ENCODE results near the gene NLGN3. TPM values are rescaled to one million over a fixed set of nuclear protein-coding genes. Genes with fewer than 3 reads are reported as not detected.

NLGN3 gene
- polyA plus RNA-seq, 3 donors: 0.05 to 0.80 TPM; not detected in 1

DNA sequence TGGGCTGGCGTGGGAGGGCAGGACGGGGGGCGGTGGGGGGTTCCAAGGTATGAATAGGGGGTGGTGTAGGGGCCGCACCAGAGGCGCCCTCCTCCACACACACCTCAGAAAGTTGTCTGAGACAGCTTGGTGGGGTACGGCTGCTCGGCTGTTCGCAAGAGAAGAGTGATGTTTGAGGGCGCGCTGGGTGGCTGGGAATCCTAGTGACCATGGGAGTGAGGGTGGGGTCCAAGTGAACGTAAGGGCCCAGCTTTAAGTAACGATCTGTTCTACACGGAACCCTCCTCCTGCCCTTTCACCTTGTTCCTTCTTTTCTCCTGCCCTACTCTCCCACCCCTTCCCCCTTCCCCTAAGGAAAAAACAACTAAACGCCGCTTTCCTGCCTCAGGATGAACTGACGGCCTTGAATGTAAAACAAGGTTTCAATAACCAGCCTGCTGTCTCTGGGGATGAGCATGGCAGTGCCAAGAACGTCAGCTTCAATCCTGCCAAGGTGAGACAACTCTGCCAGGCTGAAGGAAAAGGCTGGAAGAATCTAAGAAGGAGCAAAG is 25.6 kb upstream of the NLGN3 start:
- 0% methylated on average over 3 of the region's 17 CpGs for WGBS (ENCODE audit: insufficient coverage)
- Histone ChIP-seq H3K4me3 (replicated peaks in 1 of 3; ENCODE audit: low read depth in 2 of 3, low read length in 3 of 3) (peak overlapping the region; percentile 81 to 89 (median 86)), H3K4me1 (ENCODE audit: control insufficient read depth in 1 of 2, insufficient read depth in 2 of 2, low read length in 2 of 2) (peaks cover 18 to 19% of the 10 kb centered on the region in 2 donors), H3K79me2 (ENCODE audit: insufficient read depth, low read length) (peaks cover 5% of the 10 kb centered on the region), H3K27me3 (ENCODE audit: control insufficient read depth in 2 of 2, insufficient read depth in 2 of 2, low read length in 2 of 2) (no peaks in the 10 kb centered on the region), H4K20me1 (ENCODE audit: insufficient read depth, low read length) (no peaks in the 10 kb centered on the region), H3K4me2 (replicated peaks; ENCODE audit: extremely low read depth, low read length, poor library complexity, severe bottlenecking) (peak overlapping the region; percentile 68), H3K36me3 (replicated peaks in 1 of 2; ENCODE audit: control insufficient read depth in 1 of 2, insufficient read depth in 2 of 2, low read length in 2 of 2) (peaks cover 31 to 42% of the 10 kb centered on the region in 2 donors), H3K9me3 (replicated peaks in 1 of 2; ENCODE audit: control insufficient read depth in 1 of 2, insufficient read depth in 1 of 2, low read length in 2 of 2) (no peaks in the 10 kb centered on the region), H2AFZ (ENCODE audit: insufficient read depth, low read depth, low read length, poor library complexity, severe bottlenecking) (peak overlapping the region; percentile 76), H3K9ac (ENCODE audit: insufficient read depth, low read length, poor library complexity, severe bottlenecking) (peak overlapping the region; percentile 90), H3K27ac (ENCODE audit: low read depth in 1 of 2, low read length in 2 of 2) (peak overlapping the region; percentile 79 to 86)
- no peak for DNase-seq
- peaks cover 0 to 4% (median 0%) of the 10 kb centered on the region in 3 donors for H3K27me3 Mint-ChIP-seq (ENCODE audit: low read depth in 3 of 3)
- peaks cover 27 to 35% of the 10 kb centered on the region in 2 donors for H3K36me3 Mint-ChIP-seq
- intact Hi-C loops (cut with micrococcal nuclease): loop anchor here in 1 of 2 donors (2.0 to 5.0 kb wide), 2 partner anchors 16 to 63 kb away; no protein-coding TSS in a partner anchor
- TF ChIP-seq, protein P1, sequence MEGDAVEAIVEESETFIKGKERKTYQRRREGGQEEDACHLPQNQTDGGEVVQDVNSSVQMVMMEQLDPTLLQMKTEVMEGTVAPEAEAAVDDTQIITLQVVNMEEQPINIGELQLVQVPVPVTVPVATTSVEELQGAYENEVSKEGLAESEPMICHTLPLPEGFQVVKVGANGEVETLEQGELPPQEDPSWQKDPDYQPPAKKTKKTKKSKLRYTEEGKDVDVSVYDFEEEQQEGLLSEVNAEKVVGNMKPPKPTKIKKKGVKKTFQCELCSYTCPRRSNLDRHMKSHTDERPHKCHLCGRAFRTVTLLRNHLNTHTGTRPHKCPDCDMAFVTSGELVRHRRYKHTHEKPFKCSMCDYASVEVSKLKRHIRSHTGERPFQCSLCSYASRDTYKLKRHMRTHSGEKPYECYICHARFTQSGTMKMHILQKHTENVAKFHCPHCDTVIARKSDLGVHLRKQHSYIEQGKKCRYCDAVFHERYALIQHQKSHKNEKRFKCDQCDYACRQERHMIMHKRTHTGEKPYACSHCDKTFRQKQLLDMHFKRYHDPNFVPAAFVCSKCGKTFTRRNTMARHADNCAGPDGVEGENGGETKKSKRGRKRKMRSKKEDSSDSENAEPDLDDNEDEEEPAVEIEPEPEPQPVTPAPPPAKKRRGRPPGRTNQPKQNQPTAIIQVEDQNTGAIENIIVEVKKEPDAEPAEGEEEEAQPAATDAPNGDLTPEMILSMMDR (IDR thresholded peaks at IDR 0.05): no peak
- peaks cover 14% of the 10 kb centered on the region for H3K4me1 Mint-ChIP-seq
- H3K4me3 Mint-ChIP-seq: peak overlapping the region; percentile 79 to 86
- peak overlapping the region; percentile 40 to 96 (median 89) for H3K27ac Mint-ChIP-seq
- H3K9me3 Mint-ChIP-seq: peaks cover 0 to 5% (median 2%) of the 10 kb centered on the region in 7 donors

DNA sequence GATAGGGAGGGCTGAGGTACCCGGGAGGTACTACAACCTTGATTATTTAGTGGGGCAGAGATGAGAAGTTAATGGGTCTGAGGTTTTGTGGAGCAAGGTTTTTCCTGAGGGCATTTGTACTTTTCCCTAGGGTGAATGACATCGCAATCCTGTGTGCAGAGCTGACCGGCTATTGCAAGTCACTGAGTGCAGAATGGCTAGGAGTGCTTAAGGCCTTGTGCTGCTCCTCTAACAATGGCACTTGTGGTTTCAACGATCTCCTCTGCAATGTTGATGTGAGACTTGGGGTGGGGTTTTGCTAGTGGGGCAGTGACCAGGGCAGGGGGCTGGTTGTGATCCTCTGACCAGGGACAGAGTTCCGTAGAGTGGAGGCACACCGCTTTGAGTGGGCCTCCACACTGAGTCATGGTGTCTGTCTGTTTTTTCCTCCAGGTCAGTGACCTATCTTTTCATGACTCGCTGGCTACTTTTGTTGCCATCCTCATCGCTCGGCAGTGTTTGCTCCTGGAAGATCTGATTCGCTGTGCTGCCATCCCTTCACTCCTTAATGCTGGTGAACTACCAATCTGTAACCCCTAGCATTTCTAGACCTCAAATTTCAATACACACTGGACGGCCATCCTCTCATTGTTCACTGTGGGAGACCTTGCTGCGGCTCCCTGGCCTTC is 16.3 kb upstream of the NLGN3 start:
- no peak for DNase-seq
- Mint-ChIP-seq H3K4me3 (no peak overlapping the region), H3K4me1 (peaks cover 6% of the 10 kb centered on the region), H3K36me3 (peaks cover 83 to 87% of the 10 kb centered on the region in 2 donors), H3K27ac (no peak overlapping the region), H3K27me3 (ENCODE audit: low read depth in 3 of 3) (peaks cover 0 to 1% (median 0%) of the 10 kb centered on the region in 3 donors), H3K9me3 (no peaks in the 10 kb centered on the region)
- TF ChIP-seq, protein P1 (IDR thresholded peaks at IDR 0.05): no peak
- H4K20me1 ChIP-seq (ENCODE audit: insufficient read depth, low read length): peaks cover 6% of the 10 kb centered on the region
- no peak overlapping the region for H3K4me2 ChIP-seq (replicated peaks; ENCODE audit: extremely low read depth, low read length, poor library complexity, severe bottlenecking)
- WGBS (ENCODE audit: insufficient coverage): 77% methylated on average over 4 of the region's 12 CpGs
- no peaks in the 10 kb centered on the region for H3K79me2 ChIP-seq (ENCODE audit: insufficient read depth, low read length)
- no peaks in the 10 kb centered on the region for H3K9me3 ChIP-seq (replicated peaks in 1 of 2; ENCODE audit: control insufficient read depth in 1 of 2, insufficient read depth in 1 of 2, low read length in 2 of 2)
- no peaks in the 10 kb centered on the region for H3K27me3 ChIP-seq (ENCODE audit: control insufficient read depth in 2 of 2, insufficient read depth in 2 of 2, low read length in 2 of 2)
- no peak overlapping the region for H3K4me3 ChIP-seq (replicated peaks in 1 of 3; ENCODE audit: low read depth in 2 of 3, low read length in 3 of 3)
- H3K27ac ChIP-seq (ENCODE audit: low read depth in 1 of 2, low read length in 2 of 2): no peak overlapping the region
- no peak overlapping the region for H3K9ac ChIP-seq (ENCODE audit: insufficient read depth, low read length, poor library complexity, severe bottlenecking)
- intact Hi-C loops (cut with micrococcal nuclease): loop anchor here in 1 of 2 donors (1.0 kb wide), 1 partner anchor 30 kb away; no protein-coding TSS in a partner anchor
- H3K36me3 ChIP-seq (replicated peaks in 1 of 2; ENCODE audit: control insufficient read depth in 1 of 2, insufficient read depth in 2 of 2, low read length in 2 of 2): peaks cover 87 to 96% of the 10 kb centered on the region in 2 donors
- no peak overlapping the region for H2AFZ ChIP-seq (ENCODE audit: insufficient read depth, low read depth, low read length, poor library complexity, severe bottlenecking)
- H3K4me1 ChIP-seq (ENCODE audit: control insufficient read depth in 1 of 2, insufficient read depth in 2 of 2, low read length in 2 of 2): no peaks in the 10 kb centered on the region
